ENCODE data around the gene KRT33B. TPM values are rescaled to one million over a fixed set of nuclear protein-coding genes. Genes with fewer than 3 reads are reported as not detected.
"Not testable (repeated sequence)": the region's sequence is repeated elsewhere in the genome, so short reads cannot be mapped to it uniquely, and the experiment has no call there.

The KRT33B gene
- polyA plus RNA-seq, 5 donors: not detected

DNA sequence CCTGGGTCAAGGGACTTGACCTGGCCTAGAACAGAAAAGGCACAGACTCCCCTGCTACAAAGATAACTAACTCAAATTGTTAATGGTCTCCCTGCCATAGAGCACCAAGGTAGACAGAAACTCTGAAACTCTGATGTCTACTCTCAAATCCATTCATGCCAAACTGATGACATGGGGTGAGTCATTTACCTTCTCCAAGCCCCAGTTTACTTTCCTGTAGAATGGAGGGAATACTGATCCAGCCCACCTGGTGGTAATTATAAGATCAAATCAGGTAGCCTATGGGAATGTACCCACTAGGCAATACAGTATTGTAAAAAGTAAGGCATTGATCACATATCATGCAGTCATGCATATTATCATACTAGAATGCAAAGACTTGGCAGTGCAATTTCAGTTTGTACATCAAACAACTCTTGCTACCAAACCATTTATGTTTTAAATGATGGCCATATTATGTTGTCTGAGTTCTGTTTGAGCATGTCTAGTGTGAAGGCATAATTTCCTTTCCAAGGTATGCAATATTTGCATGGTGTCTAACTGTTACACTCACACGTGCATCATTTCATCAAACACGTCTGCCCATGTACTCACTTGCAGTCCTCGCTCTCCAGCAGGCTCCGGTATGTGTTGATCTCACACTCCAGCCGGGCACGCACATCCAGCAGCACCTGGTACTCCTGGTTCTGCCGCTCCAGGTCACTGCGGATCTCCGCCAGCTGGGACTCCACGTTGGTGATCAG is 24.8 kb upstream of the KRT33B start:
- DNase-seq: no peak

DNA sequence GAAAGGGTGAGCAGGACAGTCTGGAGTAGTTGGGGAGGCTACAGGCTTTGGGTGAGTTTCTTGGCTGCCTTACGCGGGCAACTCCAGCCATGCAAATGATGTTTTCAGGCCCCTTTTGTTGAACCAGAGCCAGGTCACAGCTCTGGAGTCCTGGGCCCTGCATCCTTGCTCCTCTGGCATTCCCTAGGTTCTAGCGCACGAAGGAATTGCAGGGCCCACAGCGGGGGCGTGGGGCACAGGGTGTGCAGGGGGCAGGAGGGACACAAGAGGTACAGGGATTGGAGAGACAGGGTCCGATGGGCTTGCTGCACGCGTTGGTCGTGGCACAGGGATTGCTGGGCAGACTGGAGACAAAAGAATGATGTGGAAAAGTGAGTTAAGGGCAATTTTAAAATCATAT is 24.2 kb upstream of the KRT33B start:
- DNase-seq: no peak

- DNase-seq: no peak
Observed at GRCh38 chr17:41393294-41393693, 23.7 kb upstream of the KRT33B start.

GRCh38 chr17:41392278-41392677 is 22.7 kb upstream of the KRT33B start:
- no peak for DNase-seq

DNA sequence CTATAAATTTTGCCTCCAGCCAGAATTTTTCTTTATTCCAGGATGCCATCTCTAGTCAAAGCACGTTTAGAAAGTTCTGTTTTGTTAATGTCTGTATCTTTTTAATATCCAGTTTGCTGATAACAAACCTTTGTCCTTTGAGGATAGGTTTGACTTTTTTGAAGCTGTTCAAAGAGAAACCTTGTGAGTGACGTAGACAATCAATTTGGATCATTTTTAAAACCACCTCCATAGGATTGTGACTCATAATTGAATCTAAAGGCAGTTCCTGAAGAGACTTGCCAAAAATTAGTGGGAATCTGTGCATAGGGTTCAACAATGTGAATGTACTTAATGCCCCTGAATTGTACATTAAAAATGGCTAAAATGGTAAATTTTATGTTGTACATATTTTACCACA is 21.9 kb upstream of the KRT33B start:
- no peak for DNase-seq

GRCh38 chr17:41390411-41390938 is 20.9 kb upstream of the KRT33B start:
- no peak for DNase-seq

GRCh38 chr17:41387670-41388069 is 18.1 kb upstream of the KRT33B start:
- no peak for DNase-seq

DNA sequence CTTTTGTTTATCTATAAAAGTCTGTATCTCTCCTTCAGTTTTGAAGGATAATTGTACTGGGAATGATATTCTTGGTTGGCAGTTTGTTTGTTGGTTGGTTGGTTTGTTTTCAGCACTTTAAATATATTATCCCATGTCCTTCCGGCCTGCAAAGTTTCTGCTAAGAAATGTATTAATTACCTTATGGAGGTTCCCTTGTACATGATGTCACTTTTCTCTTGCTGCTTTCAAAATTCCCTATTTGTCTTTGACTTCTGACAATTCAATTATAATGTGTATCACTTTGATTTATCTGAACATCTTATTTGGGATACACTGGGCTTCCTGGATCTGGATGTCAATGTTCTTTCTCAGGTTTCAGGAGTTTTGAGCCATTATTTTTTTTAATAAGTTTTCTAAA is 16.6 kb upstream of the KRT33B start:
- no peak for DNase-seq

GRCh38 chr17:41383690-41384089 is 14.1 kb upstream of the KRT33B start:
- DNase-seq: no peak

DNA sequence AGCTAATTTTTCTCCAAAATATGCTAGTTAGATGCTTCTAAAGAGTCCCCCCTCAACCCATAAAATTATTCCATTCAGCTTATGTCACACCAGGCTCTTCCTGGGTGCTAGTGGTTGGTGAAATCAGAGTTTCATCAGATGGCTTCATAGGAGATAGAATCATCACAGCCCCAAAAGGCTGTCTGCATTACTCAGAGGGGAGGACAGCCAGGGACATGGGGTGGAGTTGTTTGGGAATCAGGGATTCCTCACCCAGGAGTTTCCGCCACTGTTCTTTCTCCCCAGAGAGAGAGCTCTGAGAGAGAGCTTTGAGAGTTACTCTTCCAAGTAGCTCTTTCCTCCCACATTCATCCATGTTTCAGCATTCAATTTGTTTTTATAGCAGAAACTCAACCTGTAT is 12.8 kb upstream of the KRT33B start:
- no peak for DNase-seq

GRCh38 chr17:41381943-41382342 is 12.3 kb upstream of the KRT33B start, which contains the start of gene KRT34:
Gene KRT34, minus strand, starts transcription at chr17:41382306. Its CDS starts 60 bp downstream, at chr17:41382246.
- not testable (repeated sequence) for DNase-seq

DNA sequence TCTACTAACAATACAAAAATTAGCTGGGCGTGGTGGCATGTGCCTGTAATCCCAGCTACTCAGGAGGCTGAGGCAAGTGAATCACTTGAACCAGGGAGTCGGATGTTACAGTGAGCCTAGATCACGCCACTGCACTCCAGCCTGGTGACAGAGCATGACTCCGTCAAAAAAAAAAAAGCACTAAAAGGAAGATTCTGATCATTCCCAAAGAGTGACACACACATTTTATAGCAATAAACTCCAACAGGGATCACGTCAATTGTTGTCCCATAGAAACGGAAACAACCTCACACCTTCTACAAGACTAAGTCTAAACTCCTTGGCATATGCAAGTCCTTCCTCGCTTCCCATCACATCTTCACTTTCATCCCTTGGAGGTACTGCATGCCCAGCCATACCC is 10.5 kb upstream of the KRT33B start:
- not testable (repeated sequence) for DNase-seq

DNA sequence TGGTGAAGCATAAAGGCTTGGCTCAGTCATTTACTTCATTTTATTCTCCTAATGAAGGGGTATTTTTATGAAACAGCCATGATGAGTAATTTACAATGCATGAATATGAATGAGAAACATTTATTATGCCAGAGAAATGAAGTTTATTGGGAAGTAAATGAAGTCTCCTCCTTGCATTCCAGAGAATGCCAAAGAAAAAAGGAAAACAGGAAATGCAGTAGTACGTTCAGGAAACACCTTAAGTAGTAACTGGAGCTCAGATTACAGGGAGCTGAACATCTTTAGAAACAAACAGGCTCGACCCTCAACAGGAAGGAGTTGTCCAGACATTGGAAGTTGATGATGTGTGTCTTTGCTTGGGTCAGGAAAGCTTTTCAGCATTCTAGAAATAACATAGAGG is 7.9 kb upstream of the KRT33B start:
- no peak for DNase-seq

DNA sequence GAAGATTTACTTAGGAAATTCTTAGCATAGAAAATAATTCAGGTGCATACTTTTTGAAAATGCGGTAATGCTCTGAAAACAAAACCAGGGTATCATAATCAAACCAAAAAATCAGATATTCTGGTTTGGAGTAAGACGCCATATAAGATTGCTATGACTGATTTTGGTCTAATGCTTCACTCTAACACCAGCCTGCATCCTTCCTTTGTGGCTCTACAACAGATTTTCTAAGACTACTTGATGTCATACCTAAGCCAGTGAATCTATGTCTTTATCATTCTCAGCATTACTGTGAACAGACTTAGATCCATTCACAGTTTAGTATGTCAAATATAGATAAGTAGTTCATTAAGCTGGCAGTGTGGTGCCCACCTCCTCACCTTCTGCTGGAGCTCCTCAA is 590 bp downstream of the KRT33B start:
- DNase-seq: no peak

DNA sequence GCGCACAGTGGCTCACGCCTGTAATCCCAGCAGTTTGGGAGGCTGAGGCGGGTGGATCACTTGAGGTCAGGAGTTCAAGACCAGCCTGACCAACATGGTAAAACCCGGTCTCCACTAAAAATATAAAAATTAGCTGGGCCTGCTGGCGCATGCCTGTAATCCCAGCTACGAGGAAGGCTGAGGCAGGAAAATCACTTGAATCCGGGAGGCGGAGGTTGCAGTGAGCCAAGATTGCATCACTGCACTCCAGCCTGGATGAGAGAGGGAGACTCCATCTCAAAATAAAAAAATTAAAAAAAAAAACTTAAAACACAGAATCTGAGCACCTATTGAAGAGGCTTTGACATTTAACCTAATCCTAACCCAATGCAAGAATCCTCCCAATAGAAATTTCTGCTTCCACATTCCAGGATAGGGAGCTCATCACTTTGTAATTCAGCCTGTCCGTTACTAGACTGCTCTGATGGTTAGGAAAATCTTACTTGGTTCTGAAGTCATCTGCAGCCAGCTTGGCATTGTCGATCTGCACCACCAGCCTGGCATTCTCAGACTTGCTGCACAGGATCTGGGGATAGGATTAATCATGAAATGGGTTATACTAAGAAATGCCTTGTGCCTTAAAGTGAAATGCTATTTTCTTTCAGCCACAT is 2.1 kb downstream of the KRT33B start:
- no peak for DNase-seq

DNA sequence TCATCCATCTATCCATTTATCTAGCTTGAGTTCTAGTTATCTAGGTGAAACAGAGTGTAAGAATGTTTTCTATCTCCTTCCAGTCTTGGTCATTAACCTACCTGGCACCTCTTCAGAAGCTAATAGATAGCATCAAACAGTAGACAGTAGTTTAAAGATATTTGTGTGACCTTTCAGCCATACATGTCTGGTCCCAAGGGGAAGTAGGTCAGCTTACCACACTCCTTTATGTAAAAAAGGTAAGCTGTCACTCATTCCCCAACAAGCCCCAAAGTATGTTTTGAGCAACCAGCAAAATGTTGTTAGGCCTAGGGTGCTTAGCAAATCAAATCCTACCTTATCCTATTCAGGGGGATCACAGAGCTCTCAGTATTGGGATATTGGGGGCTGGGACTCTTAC is 3.5 kb downstream of the KRT33B start:
- no peak for DNase-seq

- DNase-seq: no peak
Observed at GRCh38 chr17:41363881-41364280, 5.7 kb downstream of the KRT33B start.

- no peak for DNase-seq
Observed at GRCh38 chr17:41360296-41360995, 9.2 kb downstream of the KRT33B start.

DNA sequence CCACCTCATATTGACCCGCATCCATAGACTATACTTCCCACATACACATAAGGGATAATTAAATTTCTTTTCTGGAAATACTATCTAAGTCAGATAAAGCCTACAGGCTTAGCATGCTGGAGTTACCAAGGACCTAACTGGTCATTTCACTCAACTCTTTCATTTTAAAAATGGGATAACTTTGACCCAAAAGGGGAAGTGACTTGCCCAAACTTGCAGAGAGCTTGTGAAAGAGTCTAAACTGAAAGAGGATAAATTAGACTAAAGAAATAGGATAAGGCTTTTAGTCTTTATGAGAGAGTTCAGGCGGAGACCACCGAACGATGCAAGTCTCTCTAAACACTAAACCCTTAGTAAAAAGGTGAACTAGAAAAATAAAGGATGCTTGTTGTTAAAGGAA is 15.1 kb downstream of the KRT33B start:
- no peak for DNase-seq

- no peak for DNase-seq
Observed at GRCh38 chr17:41352597-41353366, 16.8 kb downstream of the KRT33B start.

DNA sequence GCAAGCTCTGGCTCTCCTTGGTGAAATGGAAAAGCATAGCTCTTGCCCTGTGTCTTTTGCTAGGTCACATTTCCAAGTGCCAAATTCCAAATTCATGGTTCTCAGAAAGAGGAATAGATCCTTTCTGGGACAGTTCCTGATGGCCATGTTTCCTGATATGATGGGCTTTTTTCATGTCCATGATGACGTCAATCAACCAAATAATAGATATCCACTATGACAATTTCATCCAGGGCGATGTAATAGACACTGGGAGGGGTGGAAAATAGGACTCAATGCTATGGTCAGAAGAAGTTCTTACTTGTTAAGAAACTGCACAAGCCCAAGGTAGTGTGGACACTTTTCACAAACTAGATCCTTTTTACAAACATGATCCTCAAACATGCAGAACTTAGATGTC is 18.4 kb downstream of the KRT33B start:
- DNase-seq: no peak

DNA sequence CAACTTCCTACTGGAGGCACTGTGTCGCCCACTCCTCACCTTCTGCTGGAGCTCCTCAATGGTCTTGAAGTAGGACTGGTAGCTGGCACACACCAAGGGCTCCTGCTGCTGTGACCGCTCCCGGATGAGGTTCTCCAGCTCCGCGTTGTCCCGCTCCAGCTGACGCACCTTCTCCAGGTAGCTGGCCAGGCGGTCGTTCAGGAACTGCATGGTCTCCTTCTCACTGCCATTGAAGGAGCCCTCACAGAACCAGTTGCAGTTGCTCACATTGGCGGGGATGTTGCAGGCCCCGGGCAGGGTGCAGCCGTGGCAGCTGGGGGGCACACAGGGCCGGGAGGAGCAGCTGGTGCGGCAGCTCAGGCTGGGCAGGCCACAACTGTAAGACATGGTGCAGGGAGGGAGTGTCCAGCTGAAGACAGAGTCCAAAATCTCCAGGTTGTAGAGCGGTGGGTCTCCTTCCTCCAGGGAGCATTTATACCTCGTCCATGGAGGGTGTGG is 19.2 kb downstream of the KRT33B start, which contains the start of gene KRT33A:
Gene KRT33A (minus strand): TSS at position 448 of the 498 bp plus-strand sequence. CDS start 61 bp downstream, at position 387.
- not testable (repeated sequence) for DNase-seq
